Measurements from ENCODE around the gene LRRC15. TPM values are rescaled to one million over a fixed set of nuclear protein-coding genes. Genes with fewer than 3 reads are reported as not detected.

Gene LRRC15
- total RNA-seq, 2 experiments from 2014 or later = 0.04 TPM; not detected in 1

GRCh38 chr3:194396859-194397756 lies 27.6 kb upstream of the LRRC15 start:
- H3K4me1 Mint-ChIP-seq = peaks cover 55% of the 10 kb centered on the region
- ChIA-PET CTCF (interaction anchor here (0.7 to 5.1 kb wide), 11 partner anchors 10 to 275 kb away, joined by 3 to 37 read pairs (median 4); partner anchors contain the start of gene LSG1), POLR2A (interaction anchor here (0.8 kb wide), 1 partner anchor 325 kb away, joined by 4 read pairs; no protein-coding TSS in a partner anchor)
- peak; percentile 53 for ATAC-seq
- peak overlapping the region; percentile 60 for H3K27ac Mint-ChIP-seq
- H3K4me3 Mint-ChIP-seq = peak overlapping the region; percentile 67
- H3K27me3 Mint-ChIP-seq = peaks cover 12% of the 10 kb centered on the region
- H3K36me3 Mint-ChIP-seq (ENCODE audit: low read depth) = no peaks in the 10 kb centered on the region
- peak; percentile 58 for DNase-seq
- intact Hi-C loops (cut with DNase I, micrococcal nuclease) = loop anchor here (5.0 kb wide), 2 partner anchors 260 to 805 kb away; partner anchors contain the start of genes HES1 (in 2 of the 2) and OPA1 (in 1 of the 2)
- no peaks in the 10 kb centered on the region for H3K9me3 Mint-ChIP-seq (ENCODE audit: low read depth)

DNA sequence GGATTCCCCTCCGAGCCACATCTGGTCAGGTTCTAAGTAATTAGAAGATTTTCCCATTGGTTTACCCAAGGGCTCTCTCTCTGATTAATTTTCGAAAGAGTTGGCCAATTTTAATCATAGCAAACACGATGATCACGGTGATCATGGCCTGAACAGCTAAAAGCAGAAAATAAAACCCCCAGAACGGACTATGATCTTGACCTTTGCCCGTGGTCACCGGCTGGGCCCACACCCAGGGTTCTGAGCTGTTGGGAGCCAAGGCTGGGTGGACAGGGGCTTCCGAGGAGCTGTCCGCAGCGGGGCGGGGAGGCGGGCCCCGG lies 27.0 kb upstream of the LRRC15 start:
- Mint-ChIP-seq H3K27me3 (peaks cover 12% of the 10 kb centered on the region), H3K9me3 (ENCODE audit: low read depth) (no peaks in the 10 kb centered on the region), H3K27ac (peak overlapping the region; percentile 73), H3K4me1 (peaks cover 55% of the 10 kb centered on the region), H3K4me3 (peak overlapping the region; percentile 60), H3K36me3 (ENCODE audit: low read depth) (no peaks in the 10 kb centered on the region)
- POLR2A ChIA-PET = no interaction called here
- CTCF ChIA-PET = interaction anchor here (0.8 to 5.1 kb wide), 8 partner anchors 11 to 275 kb away, joined by 3 to 37 read pairs (median 4); partner anchors contain the start of gene LSG1
- DNase-seq (no peak), ATAC-seq (no peak)
- intact Hi-C loops (cut with DNase I, micrococcal nuclease) = loop anchor here (5.0 kb wide), 2 partner anchors 259 to 804 kb away; partner anchors contain the start of genes HES1 (in 2 of the 2) and OPA1 (in 1 of the 2)

DNA sequence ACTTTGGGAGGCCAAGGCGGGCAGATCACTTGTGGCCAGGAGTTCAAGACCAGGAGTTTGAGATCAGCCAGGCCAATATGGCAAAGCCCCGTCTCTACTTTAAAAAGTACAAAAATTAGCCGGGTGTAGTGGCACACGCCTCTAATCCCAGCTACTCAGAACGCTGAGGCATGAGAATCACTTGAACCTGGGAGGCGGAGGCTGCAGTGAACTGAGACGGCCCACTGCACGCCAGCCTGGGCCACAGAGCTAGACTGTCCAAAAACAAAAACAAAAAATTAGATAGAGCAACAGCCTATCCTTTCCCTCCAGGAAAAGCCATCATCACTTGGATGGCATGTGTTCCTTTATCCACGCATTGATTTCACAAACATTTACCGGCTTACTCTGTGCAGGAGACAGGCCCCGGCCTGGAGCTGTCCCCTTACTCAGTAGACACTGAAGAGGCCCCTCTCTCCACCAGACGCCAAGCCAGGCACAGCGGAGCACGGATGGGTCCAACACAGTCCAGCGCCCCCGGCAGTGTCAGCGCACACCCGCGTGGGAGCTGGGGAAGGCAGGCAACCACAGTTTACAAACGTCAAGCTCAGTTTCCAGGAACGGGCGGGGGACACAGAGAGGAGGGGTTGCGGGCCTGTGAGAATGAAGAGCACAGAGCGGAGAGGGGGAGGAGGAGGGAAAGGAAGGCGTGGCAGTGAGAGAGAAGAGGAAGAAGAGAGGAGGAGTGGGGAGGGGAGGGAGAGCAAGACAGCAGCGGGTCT lies 26.4 kb upstream of the LRRC15 start:
- intact Hi-C loops (cut with DNase I, micrococcal nuclease) = loop anchor here (5.0 kb wide), 2 partner anchors 259 to 804 kb away; partner anchors contain the start of genes HES1 (in 2 of the 2) and OPA1 (in 1 of the 2)
- H3K4me1 Mint-ChIP-seq = peaks cover 55% of the 10 kb centered on the region
- DNase-seq (peak; percentile 79), ATAC-seq (peak; percentile 73)
- peak overlapping the region; percentile 60 for H3K4me3 Mint-ChIP-seq
- H3K9me3 Mint-ChIP-seq (ENCODE audit: low read depth) = peaks cover 2% of the 10 kb centered on the region
- H3K27me3 Mint-ChIP-seq = peaks cover 12% of the 10 kb centered on the region
- POLR2A ChIA-PET = interaction anchor here (0.6 kb wide), 1 partner anchor 78 kb away, joined by 3 read pairs; no protein-coding TSS in a partner anchor
- H3K27ac Mint-ChIP-seq = peak overlapping the region; percentile 73
- CTCF ChIA-PET = interaction anchor here (0.8 to 5.1 kb wide), 7 partner anchors 11 to 130 kb away, joined by 3 to 37 read pairs (median 5); no protein-coding TSS in a partner anchor
- H3K36me3 Mint-ChIP-seq (ENCODE audit: low read depth) = no peaks in the 10 kb centered on the region

- Mint-ChIP-seq H3K9me3 (ENCODE audit: low read depth) (peaks cover 5% of the 10 kb centered on the region), H3K36me3 (ENCODE audit: low read depth) (no peaks in the 10 kb centered on the region), H3K4me3 (peak overlapping the region; percentile 31), H3K4me1 (peaks cover 54% of the 10 kb centered on the region), H3K27ac (peak overlapping the region; percentile 73), H3K27me3 (peaks cover 12% of the 10 kb centered on the region)
- peak; percentile 30 for DNase-seq
- POLR2A ChIA-PET = interaction anchor here (0.6 kb wide), 2 partner anchors 93 to 199 kb away, joined by 4 to 6 read pairs; no protein-coding TSS in a partner anchor
- ATAC-seq = peak; percentile 16
- CTCF ChIA-PET = interaction anchor here (0.8 to 5.1 kb wide), 8 partner anchors 12 to 180 kb away, joined by 3 to 37 read pairs (median 4); no protein-coding TSS in a partner anchor
- intact Hi-C loops (cut with DNase I, micrococcal nuclease) = loop anchor here (5.0 kb wide), 2 partner anchors 258 to 803 kb away; partner anchors contain the start of genes HES1 (in 2 of the 2) and OPA1 (in 1 of the 2)
These were observed 25.7 kb upstream of the LRRC15 start for GRCh38 chr3:194395212-194395611.

GRCh38 chr3:194392576-194392975 lies 23.0 kb upstream of the LRRC15 start:
- H3K27me3 Mint-ChIP-seq = peaks cover 3% of the 10 kb centered on the region
- POLR2A ChIA-PET = no interaction called here
- no peak for DNase-seq
- no peak overlapping the region for H3K4me3 Mint-ChIP-seq
- intact Hi-C loops (cut with DNase I, micrococcal nuclease) = no loop called here
- peaks cover 29% of the 10 kb centered on the region for H3K4me1 Mint-ChIP-seq
- H3K36me3 Mint-ChIP-seq (ENCODE audit: low read depth) = no peaks in the 10 kb centered on the region
- H3K9me3 Mint-ChIP-seq (ENCODE audit: low read depth) = peaks cover 5% of the 10 kb centered on the region
- CTCF ChIA-PET = interaction anchor here (0.6 to 1.2 kb wide), 4 partner anchors 10 to 48 kb away, joined by 3 to 5 read pairs (median 4); no protein-coding TSS in a partner anchor
- ATAC-seq = no peak
- H3K27ac Mint-ChIP-seq = no peak overlapping the region

DNA sequence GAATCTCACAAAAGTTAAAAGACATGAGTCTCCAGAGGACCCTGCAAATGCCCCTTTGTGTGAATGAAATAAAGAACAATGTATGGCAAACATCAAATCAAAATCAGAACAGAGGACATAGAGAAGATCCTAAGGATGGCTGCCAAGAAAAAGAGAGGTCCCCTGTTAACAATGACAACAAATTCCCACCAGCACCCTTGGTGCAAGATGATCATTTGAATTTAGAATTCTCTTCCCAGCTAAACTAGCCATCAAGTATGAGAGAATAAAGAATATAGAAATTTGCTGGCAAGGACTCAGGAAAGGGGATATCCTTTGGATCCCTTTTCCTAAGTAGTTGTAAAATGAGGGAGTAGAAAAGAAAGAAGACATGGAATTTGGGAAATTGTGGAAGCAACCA lies 21.3 kb upstream of the LRRC15 start:
- Mint-ChIP-seq H3K4me1 (peaks cover 13% of the 10 kb centered on the region), H3K9me3 (ENCODE audit: low read depth) (peaks cover 5% of the 10 kb centered on the region), H3K4me3 (no peak overlapping the region), H3K36me3 (ENCODE audit: low read depth) (no peaks in the 10 kb centered on the region), H3K27ac (no peak overlapping the region), H3K27me3 (no peaks in the 10 kb centered on the region)
- DNase-seq (no peak), ATAC-seq (no peak)
- intact Hi-C loops (cut with DNase I, micrococcal nuclease) = no loop called here
- CTCF ChIA-PET = interaction anchor here (2.2 to 2.6 kb wide), 2 partner anchors 47 to 57 kb away, joined by 10 to 11 read pairs; no protein-coding TSS in a partner anchor
- POLR2A ChIA-PET = no interaction called here

GRCh38 chr3:194389269-194389668 lies 19.7 kb upstream of the LRRC15 start:
- Mint-ChIP-seq H3K27me3 (no peaks in the 10 kb centered on the region), H3K27ac (no peak overlapping the region), H3K4me1 (no peaks in the 10 kb centered on the region), H3K36me3 (ENCODE audit: low read depth) (no peaks in the 10 kb centered on the region), H3K9me3 (ENCODE audit: low read depth) (peaks cover 5% of the 10 kb centered on the region), H3K4me3 (no peak overlapping the region)
- intact Hi-C loops (cut with DNase I, micrococcal nuclease) = no loop called here
- DNase-seq (no peak), ATAC-seq (no peak)
- CTCF ChIA-PET = interaction anchor here (2.6 kb wide), 1 partner anchor 45 kb away, joined by 11 read pairs; no protein-coding TSS in a partner anchor
- POLR2A ChIA-PET = no interaction called here

GRCh38 chr3:194387926-194388418 lies 18.4 kb upstream of the LRRC15 start:
- CTCF ChIA-PET = interaction anchor here (0.6 to 1.1 kb wide), 2 partner anchors 16 to 50 kb away, joined by 3 read pairs; no protein-coding TSS in a partner anchor
- Mint-ChIP-seq H3K4me1 (no peaks in the 10 kb centered on the region), H3K4me3 (no peak overlapping the region), H3K9me3 (ENCODE audit: low read depth) (peaks cover 5% of the 10 kb centered on the region), H3K27ac (no peak overlapping the region), H3K27me3 (no peaks in the 10 kb centered on the region), H3K36me3 (ENCODE audit: low read depth) (no peaks in the 10 kb centered on the region)
- POLR2A ChIA-PET = no interaction called here
- no peak for DNase-seq
- no peak for ATAC-seq
- intact Hi-C loops (cut with DNase I, micrococcal nuclease) = no loop called here

DNA sequence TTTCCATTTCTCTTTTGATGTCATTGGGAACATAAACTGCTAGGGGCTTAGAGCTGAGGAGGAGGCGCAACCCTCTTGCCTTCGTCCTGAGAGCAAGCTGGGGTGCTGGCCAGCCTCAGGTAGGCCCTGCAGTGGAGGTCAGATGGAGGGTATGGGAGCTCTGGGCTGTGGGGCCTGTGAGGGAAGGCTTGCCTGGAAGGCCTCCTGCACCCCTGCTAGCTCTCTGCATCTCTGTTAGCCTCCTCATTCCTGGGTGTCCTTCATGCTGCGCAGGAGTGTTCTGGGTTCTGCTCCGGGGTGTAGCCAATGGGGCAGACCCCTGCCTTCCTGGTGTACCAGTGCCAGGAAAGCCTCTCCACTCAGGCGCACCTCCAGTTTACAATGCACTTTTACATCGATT lies 17.7 kb upstream of the LRRC15 start:
- no peak for ATAC-seq
- no peaks in the 10 kb centered on the region for H3K4me1 Mint-ChIP-seq
- H3K4me3 Mint-ChIP-seq = no peak overlapping the region
- intact Hi-C loops (cut with DNase I, micrococcal nuclease) = no loop called here
- no peak for DNase-seq
- ChIA-PET CTCF (interaction anchor here (0.5 to 0.8 kb wide), 3 partner anchors 10 to 925 kb away, joined by 3 to 4 read pairs (median 3); no protein-coding TSS in a partner anchor), POLR2A (no interaction called here)
- no peak overlapping the region for H3K27ac Mint-ChIP-seq
- peaks cover 5% of the 10 kb centered on the region for H3K9me3 Mint-ChIP-seq (ENCODE audit: low read depth)
- H3K36me3 Mint-ChIP-seq (ENCODE audit: low read depth) = no peaks in the 10 kb centered on the region
- H3K27me3 Mint-ChIP-seq = no peaks in the 10 kb centered on the region

- intact Hi-C loops (cut with DNase I, micrococcal nuclease) = no loop called here
- DNase-seq (no peak), ATAC-seq (no peak)
- ChIA-PET POLR2A (no interaction called here), CTCF (interaction anchor here (0.8 to 1.2 kb wide), 2 partner anchors 12 to 43 kb away, joined by 3 read pairs; no protein-coding TSS in a partner anchor)
- no peaks in the 10 kb centered on the region for H3K4me1 Mint-ChIP-seq
- peaks cover 5% of the 10 kb centered on the region for H3K9me3 Mint-ChIP-seq (ENCODE audit: low read depth)
- no peaks in the 10 kb centered on the region for H3K27me3 Mint-ChIP-seq
- no peak overlapping the region for H3K27ac Mint-ChIP-seq
- H3K36me3 Mint-ChIP-seq (ENCODE audit: low read depth) = no peaks in the 10 kb centered on the region
- no peak overlapping the region for H3K4me3 Mint-ChIP-seq
These were observed 17.1 kb upstream of the LRRC15 start for GRCh38 chr3:194386648-194387047.
